ENCODE measurements around the gene ATP9B.
A peak's percentile ranks its signal among the peaks of the same experiment; 100 is the strongest.
"Not testable (repeated sequence)": the region's sequence is repeated elsewhere in the genome, so short reads cannot be mapped to it uniquely, and the experiment has no call there.

ATP9B gene

GRCh38 chr18:79309614-79310358 is 240.6 kb downstream of the ATP9B start:
- H3K27ac Mint-ChIP-seq: no peak overlapping the region
- peaks cover 18% of the 10 kb centered on the region for H3K36me3 Mint-ChIP-seq
- CTCF ChIA-PET: no interaction called here
- no peak for DNase-seq
- no peak overlapping the region for H3K4me3 Mint-ChIP-seq
- no peaks in the 10 kb centered on the region for H3K27me3 Mint-ChIP-seq
- H3K4me1 Mint-ChIP-seq: no peaks in the 10 kb centered on the region
- no peaks in the 10 kb centered on the region for H3K9me3 Mint-ChIP-seq

GRCh38 chr18:79314838-79315388 is 245.7 kb downstream of the ATP9B start:
- no peak for DNase-seq
- H3K4me3 Mint-ChIP-seq: no peak overlapping the region
- H3K36me3 Mint-ChIP-seq: peaks cover 16% of the 10 kb centered on the region
- H3K4me1 Mint-ChIP-seq: peaks cover 12% of the 10 kb centered on the region
- CTCF ChIA-PET: no interaction called here
- H3K27me3 Mint-ChIP-seq: no peaks in the 10 kb centered on the region
- peaks cover 2% of the 10 kb centered on the region for H3K9me3 Mint-ChIP-seq
- H3K27ac Mint-ChIP-seq: no peak overlapping the region

- H3K9me3 Mint-ChIP-seq: peaks cover 2% of the 10 kb centered on the region
- H3K36me3 Mint-ChIP-seq: peaks cover 16% of the 10 kb centered on the region
- H3K27me3 Mint-ChIP-seq: no peaks in the 10 kb centered on the region
- CTCF ChIA-PET: no interaction called here
- no peak overlapping the region for H3K27ac Mint-ChIP-seq
- no peak overlapping the region for H3K4me3 Mint-ChIP-seq
- DNase-seq: no peak
- peaks cover 12% of the 10 kb centered on the region for H3K4me1 Mint-ChIP-seq
Observed at GRCh38 chr18:79315596-79315995, 246.4 kb downstream of the ATP9B start.

- no peak overlapping the region for H3K4me3 Mint-ChIP-seq
Observed at GRCh38 chr18:79317703-79318102, 248.5 kb downstream of the ATP9B start.

GRCh38 chr18:79318142-79318673 is 249.0 kb downstream of the ATP9B start:
- Mint-ChIP-seq H3K36me3 (peaks cover 11% of the 10 kb centered on the region), H3K4me1 (peaks cover 12% of the 10 kb centered on the region), H3K27ac (no peak overlapping the region), H3K9me3 (peaks cover 2% of the 10 kb centered on the region), H3K27me3 (no peaks in the 10 kb centered on the region), H3K4me3 (no peak overlapping the region)
- no peak for DNase-seq
- CTCF ChIA-PET: no interaction called here

More at GRCh38 chr18:79317703-79318102, 248.5 kb downstream of the ATP9B start:
- peaks cover 2% of the 10 kb centered on the region for H3K9me3 Mint-ChIP-seq
- CTCF ChIA-PET: no interaction called here
- peaks cover 12% of the 10 kb centered on the region for H3K4me1 Mint-ChIP-seq
- H3K27me3 Mint-ChIP-seq: no peaks in the 10 kb centered on the region
- H3K27ac Mint-ChIP-seq: no peak overlapping the region
- H3K36me3 Mint-ChIP-seq: peaks cover 11% of the 10 kb centered on the region
- DNase-seq: no peak

GRCh38 chr18:79320216-79320850 is 251.1 kb downstream of the ATP9B start:
- no peak overlapping the region for H3K27ac Mint-ChIP-seq
- DNase-seq: no peak
- H3K27me3 Mint-ChIP-seq: no peaks in the 10 kb centered on the region
- no peak overlapping the region for H3K4me3 Mint-ChIP-seq
- CTCF ChIA-PET: interaction anchor here (0.7 kb wide), 1 partner anchor 167 kb away, joined by 3 read pairs; no protein-coding TSS in a partner anchor
- H3K9me3 Mint-ChIP-seq: peaks cover 2% of the 10 kb centered on the region
- peaks cover 16% of the 10 kb centered on the region for H3K36me3 Mint-ChIP-seq
- H3K4me1 Mint-ChIP-seq: peaks cover 12% of the 10 kb centered on the region

- no peak for DNase-seq
- H3K9me3 Mint-ChIP-seq: peaks cover 3% of the 10 kb centered on the region
- H3K27me3 Mint-ChIP-seq: no peaks in the 10 kb centered on the region
- H3K4me3 Mint-ChIP-seq: no peak overlapping the region
- peaks cover 12% of the 10 kb centered on the region for H3K4me1 Mint-ChIP-seq
- no peak overlapping the region for H3K27ac Mint-ChIP-seq
- peaks cover 7% of the 10 kb centered on the region for H3K36me3 Mint-ChIP-seq
- CTCF ChIA-PET: no interaction called here
Observed at GRCh38 chr18:79321625-79322405, 252.6 kb downstream of the ATP9B start.

- H3K9me3 Mint-ChIP-seq: peaks cover 6% of the 10 kb centered on the region
- H3K36me3 Mint-ChIP-seq: peaks cover 10% of the 10 kb centered on the region
- H3K4me3 Mint-ChIP-seq: no peak overlapping the region
- CTCF ChIA-PET: no interaction called here
- peaks cover 10% of the 10 kb centered on the region for H3K4me1 Mint-ChIP-seq
- no peaks in the 10 kb centered on the region for H3K27me3 Mint-ChIP-seq
- H3K27ac Mint-ChIP-seq: no peak overlapping the region
- DNase-seq: no peak
Observed at GRCh38 chr18:79322441-79322840, 253.2 kb downstream of the ATP9B start.

- no peaks in the 10 kb centered on the region for H3K4me1 Mint-ChIP-seq
Observed at GRCh38 chr18:79323471-79323870, 254.3 kb downstream of the ATP9B start.

GRCh38 chr18:79326413-79327198 is 257.4 kb downstream of the ATP9B start:
- Mint-ChIP-seq H3K9me3 (peaks cover 9% of the 10 kb centered on the region), H3K36me3 (peaks cover 14% of the 10 kb centered on the region), H3K27me3 (no peaks in the 10 kb centered on the region), H3K27ac (peak overlapping the region; percentile 69), H3K4me1 (no peaks in the 10 kb centered on the region), H3K4me3 (peak overlapping the region; percentile 20)
- CTCF ChIA-PET: no interaction called here
- DNase-seq: no peak

More at GRCh38 chr18:79323471-79323870, 254.3 kb downstream of the ATP9B start:
- CTCF ChIA-PET: no interaction called here
- Mint-ChIP-seq H3K27ac (no peak overlapping the region), H3K9me3 (peaks cover 9% of the 10 kb centered on the region), H3K27me3 (no peaks in the 10 kb centered on the region), H3K36me3 (peaks cover 11% of the 10 kb centered on the region), H3K4me3 (no peak overlapping the region)
- no peak for DNase-seq

GRCh38 chr18:79327199-79327721 is 258.1 kb downstream of the ATP9B start:
- H3K9me3 Mint-ChIP-seq: peaks cover 9% of the 10 kb centered on the region
- H3K4me1 Mint-ChIP-seq: no peaks in the 10 kb centered on the region
- CTCF ChIA-PET: no interaction called here
- H3K27me3 Mint-ChIP-seq: no peaks in the 10 kb centered on the region
- no peak for DNase-seq
- H3K36me3 Mint-ChIP-seq: peaks cover 14% of the 10 kb centered on the region
- H3K4me3 Mint-ChIP-seq: peak overlapping the region; percentile 20
- H3K27ac Mint-ChIP-seq: peak overlapping the region; percentile 69

GRCh38 chr18:79327915-79328314 is 258.7 kb downstream of the ATP9B start:
- H3K9me3 Mint-ChIP-seq, DNase-seq, H3K4me3 Mint-ChIP-seq, H3K4me1 Mint-ChIP-seq, CTCF ChIA-PET, H3K27me3 Mint-ChIP-seq: not testable (repeated sequence)
- Mint-ChIP-seq H3K27ac (peak overlapping the region; percentile 43), H3K36me3 (peaks cover 14% of the 10 kb centered on the region)

GRCh38 chr18:79328887-79329286 is 259.7 kb downstream of the ATP9B start:
- Mint-ChIP-seq H3K9me3 (peaks cover 9% of the 10 kb centered on the region), H3K27me3 (no peaks in the 10 kb centered on the region), H3K4me3 (no peak overlapping the region), H3K36me3 (peaks cover 14% of the 10 kb centered on the region), H3K27ac (no peak overlapping the region), H3K4me1 (no peaks in the 10 kb centered on the region)
- CTCF ChIA-PET: no interaction called here
- DNase-seq: no peak
